Head of caudate nucleus (tissue), 42 donors: ENCODE measurements around the gene UBIAD1.
"Not testable (repeated sequence)": the region's sequence is repeated elsewhere in the genome, so short reads cannot be mapped to it uniquely, and the experiment has no call there.

Experiments
- DNase-seq, 42 donors: peaks; one replicate each; pipeline versions ENCODE4 v3.0.0 to v3.0.0-alpha.2; 2020 to 2021; ENCODE audit warnings: mixed read lengths in 7 of 42
- intact Hi-C: fragments of 100-400 bp; cut with DNase I; formaldehyde crosslinking; loops from one replicate; pipeline ENCODE4 v1.15.0; 2022

Gene UBIAD1

DNA sequence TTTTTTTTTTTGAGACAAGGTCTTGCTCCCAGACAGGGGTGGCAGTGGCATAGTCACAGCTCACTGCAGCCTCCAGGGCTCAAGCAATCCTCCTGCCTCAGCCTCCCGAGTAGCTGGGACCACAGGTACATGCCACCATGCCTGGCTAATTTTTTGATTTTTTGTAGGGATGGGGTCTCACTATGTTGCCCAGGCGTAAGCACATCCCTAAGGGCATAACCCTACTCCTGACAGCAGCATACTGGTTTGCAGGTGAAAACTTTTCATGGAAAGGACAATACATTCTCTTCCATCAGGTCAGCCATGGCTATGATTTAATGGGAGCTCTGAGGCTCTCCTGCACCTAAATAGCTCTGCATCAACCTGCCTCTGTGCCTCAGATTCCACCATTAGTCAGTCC is 29.4 kb downstream of the UBIAD1 start:
- intact Hi-C loops = no loop called here
- DNase-seq = no peak

DNA sequence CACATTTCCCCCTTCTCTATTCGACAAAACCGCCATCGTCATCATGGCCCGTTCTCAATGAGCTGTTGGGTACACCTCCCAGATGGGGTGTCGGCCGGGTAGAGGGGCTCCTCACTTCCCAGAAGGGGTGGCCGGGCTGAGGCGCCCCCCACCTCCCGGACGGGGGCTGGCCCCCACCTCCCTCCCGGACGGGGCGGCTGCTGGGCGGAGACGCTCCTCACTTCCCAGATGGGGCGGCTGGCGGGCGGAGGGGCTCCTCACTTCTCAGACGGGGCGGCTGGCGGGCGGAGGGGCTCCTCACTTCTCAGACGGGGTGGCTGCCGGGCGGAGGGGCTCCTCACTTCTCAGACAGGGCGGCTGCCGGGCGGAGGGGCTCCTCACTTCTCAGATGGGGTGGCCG is 32.5 kb downstream of the UBIAD1 start:
- intact Hi-C loops, DNase-seq: not testable (repeated sequence)

DNA sequence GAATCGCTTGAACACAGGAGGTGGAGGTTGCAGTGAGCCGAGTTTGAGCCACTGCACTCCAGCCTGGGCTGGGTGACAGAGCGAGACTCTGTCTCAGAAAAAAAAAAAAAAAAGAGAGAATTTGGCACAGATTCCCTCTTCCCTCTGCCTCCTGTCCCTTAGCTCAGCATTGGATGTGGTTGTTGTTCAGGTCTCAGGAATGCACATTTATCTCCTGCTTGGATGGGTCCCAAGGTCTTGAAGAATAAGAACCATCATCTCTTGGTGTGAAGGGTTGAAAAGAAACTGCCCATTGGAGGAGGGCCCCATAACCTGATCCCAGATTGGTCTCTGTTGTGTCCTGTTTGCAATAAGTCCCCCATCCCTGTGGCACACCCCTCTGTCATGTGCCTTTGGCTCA is 34.9 kb downstream of the UBIAD1 start:
- intact Hi-C loops = no loop called here
- no peak for DNase-seq

DNA sequence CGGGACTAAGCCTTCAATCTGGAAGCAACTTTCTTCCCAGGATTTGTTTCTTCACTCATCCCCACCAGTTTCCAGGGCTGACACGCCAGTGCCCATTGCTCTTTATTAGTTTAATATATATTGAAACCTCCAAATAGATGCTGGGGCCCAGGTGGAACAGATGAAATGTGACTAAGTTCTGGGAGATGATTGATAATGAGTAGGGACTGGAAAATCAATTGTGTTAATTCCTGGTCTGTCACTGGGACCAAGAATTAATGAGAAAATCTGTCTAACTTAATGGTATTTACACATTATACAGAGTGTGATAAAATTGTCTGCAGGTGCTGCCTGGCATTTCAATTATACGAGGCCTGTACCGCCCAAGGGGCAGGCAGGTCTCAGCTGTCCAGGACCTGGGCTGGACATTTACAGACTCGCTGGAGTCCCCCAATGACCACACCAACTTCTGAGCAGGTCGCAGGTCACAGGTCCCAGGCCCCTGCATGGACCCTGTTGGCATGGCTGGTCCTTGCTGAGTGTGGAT is 35.8 kb downstream of the UBIAD1 start:
- no peak for DNase-seq
- intact Hi-C loops = no loop called here

DNA sequence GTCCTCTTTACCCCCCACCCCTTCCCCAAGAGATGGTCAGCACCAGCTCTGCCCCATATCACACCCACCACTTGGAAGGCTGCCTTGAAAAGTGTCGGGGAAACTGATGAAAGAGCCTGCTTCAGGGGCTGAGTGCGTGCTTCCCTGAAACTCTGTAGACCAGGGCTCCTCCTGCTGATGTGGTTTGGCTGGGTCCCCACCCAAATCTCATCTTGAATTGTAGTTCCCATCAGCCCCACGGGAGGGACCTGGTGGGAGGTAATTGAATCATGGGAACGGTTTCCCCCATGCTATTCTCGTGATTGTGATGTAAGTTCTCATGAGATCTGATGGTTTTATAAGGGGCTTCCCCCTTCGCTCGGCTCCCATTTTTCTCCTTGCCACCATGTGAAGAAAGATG is 36.4 kb downstream of the UBIAD1 start:
- intact Hi-C loops = no loop called here
- no peak for DNase-seq

DNA sequence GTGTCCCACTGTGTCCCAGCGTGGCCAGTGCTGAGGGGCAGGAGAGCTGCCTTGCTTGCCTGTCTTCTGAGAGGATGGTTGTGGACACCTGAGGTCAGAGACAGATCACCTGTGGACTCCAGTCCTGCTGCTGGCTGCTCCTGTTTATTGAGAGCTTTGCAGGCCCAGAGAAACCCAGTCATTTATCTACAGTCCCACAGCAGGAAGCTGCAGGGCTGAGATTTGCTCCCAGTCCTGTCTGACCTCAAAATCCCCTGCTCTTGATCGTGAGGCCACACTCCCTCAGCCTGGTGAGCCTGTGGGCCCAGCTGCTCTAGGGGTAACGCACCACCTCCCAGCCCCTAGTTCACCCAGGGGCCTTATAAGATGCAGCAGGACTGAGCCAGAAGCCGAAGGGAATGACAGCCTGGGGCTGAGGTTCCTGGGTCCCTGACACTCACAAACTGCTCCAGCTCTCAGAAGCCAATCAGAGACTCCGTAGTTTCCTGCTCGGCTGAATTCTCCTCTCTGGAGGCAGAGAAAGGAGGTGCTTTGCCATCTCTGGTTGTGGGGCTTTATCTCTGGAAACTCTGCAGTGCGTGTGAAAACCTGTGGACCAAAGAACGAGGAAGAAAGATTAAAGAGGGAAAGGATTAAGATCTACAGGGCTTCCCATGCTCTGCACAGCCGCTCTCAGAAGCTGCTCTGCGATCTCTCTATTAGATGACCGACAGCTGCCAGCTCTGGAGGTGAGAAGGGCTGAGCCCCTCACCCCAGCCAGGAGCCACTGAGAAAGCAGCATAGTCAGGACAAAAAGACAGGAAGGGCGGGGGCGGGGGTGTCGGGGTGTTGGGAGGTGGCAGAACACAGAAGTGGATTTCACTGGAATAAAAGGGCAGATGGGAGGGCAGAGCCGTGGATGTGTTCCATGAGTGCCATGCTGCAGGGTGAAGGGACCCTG is 39.1 kb downstream of the UBIAD1 start:
- DNase-seq = peak in 1 of 42 donors; percentile 35
- intact Hi-C loops = no loop called here

DNA sequence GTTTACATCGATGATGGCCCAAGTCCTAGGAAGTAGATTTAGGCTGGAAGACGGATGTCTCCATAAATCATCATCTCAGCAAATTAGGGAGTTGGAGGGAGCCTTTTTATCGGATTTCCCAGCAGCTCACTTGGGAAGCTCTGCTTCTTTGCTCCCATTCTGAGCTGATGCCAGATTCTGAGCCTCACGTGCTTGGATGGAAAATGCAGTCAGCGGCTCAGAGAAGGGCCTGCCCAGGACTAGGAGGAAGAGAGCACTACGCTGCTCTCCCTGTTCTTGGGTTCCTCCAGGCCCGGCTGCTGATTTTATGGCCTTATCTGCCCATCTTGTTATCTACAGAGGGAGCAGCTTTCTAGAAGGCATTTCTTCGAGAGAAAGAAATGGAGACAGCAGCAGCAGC is 42.0 kb downstream of the UBIAD1 start:
- peak in 14 of 42 donors; percentile 17 to 57 (median 34) for DNase-seq
- intact Hi-C loops = no loop called here

DNA sequence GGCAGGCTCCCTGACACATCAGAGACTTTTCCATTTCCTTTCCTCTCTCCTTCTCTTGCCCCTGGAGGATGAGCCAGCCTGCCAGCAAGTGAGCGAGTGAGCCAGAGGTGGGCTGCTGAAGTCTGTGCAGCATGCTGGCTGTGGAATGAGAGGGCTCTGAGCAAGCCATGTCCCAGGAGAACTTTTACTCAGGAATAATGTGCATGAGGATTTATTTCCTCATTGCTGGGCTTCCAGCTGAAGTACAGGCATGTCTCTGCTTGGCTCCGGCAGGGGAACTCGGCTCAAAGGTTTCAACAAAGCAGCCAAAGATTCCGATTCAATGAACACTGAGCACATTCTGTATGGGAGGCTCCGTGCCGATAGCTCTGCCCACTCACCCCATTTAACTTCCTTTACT is 43.7 kb downstream of the UBIAD1 start:
- intact Hi-C loops = no loop called here
- peak in 27 of 42 donors; percentile 11 to 68 (median 42) for DNase-seq

DNA sequence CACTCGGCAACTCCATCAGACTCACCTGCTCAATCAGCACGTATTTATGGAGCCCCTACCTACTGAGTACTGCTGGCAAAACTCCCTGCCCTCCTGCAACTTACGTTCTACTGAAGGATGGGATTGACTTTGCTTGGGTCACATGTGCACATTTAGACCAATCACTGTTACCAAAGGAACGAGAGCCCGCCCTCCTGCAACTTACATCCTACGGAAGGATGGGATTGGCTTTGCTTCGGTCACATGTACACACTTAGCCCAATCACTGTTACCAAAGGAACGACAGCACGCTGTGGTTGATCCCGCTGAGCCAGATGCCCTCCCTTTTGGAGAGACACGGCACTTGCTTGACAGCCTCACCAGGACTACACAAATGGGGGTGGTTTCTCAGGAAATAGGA is 46.0 kb downstream of the UBIAD1 start:
- no peak for DNase-seq
- intact Hi-C loops = no loop called here

DNA sequence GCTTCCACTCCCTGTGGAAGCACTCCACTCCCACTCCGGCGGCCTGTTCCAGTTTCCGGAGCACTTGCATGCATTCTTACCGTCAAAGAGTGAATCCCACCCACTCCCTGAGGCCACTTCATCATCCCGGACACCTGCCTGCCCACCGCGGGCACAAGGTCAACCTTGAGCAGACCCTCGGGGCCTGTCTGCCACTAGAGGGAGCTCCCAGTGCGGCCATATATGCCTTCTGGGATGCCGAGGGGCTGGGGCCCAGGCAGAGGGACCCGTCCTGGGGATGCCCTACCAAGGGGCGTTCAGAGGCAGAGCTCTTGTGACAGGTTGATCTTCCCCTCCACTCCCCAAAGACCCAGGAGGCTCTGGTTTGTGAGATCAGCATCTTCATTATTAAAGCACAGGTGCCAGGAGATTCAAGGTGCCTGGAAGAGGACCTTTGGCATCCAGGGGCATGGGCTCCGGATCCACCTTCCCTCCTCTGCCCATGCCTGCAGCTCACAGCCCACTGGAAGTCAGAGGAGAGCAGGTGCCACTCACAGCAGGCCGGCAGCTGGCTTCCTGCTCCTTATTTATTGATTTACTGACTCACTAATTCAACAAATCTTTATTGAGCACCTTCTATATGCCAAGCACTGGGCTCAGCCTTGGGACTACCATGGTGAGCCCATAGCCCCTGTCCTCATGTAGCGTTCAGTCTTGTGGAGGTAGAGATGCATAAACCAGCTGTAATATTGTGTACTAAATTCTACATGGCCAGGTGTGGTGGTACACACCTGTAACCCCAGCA is 47.3 kb downstream of the UBIAD1 start:
- intact Hi-C loops = no loop called here
- DNase-seq = peak in 32 of 42 donors; percentile 20 to 68 (median 41)

DNA sequence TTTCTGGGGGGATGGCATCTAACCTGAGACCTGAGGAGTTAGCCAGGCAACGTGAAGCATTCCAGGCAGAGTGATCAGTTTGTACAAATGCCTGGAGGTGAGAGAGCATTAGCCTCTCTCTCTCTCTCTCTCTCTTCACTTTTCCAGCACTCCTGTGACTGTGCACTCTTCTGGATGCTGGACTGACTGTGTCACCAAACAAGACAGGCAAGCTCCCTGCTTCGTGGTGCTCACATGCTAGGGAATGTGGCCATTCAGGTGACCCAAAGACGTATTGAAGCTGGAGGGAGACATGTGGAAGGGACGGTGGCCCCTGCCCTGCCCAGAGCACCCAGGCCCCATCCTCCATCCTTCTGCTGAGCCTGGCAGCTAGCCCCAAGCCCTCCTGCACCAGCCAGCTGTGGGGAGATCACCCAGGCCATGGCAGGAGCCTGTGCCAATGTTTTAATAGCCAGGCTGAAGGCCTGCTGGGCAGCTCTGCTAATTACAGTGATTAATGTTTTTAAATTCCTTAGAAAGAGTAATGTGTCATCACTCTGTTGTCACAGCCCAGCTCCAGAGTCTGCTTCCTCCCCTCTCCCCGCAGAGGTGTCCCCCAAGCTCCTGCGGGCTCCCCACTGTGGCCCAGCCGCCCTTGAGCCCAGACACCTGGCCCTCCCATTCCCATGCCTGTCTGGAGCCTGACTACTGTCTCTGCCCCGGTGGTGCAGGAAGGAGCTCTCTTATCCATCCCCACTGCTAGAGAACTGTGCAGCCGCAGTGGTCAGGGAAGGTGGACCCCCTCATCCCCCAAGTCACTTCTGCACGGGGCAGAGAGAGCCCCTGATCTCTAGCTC is 48.9 kb downstream of the UBIAD1 start:
- DNase-seq = no peak
- intact Hi-C loops = no loop called here

DNA sequence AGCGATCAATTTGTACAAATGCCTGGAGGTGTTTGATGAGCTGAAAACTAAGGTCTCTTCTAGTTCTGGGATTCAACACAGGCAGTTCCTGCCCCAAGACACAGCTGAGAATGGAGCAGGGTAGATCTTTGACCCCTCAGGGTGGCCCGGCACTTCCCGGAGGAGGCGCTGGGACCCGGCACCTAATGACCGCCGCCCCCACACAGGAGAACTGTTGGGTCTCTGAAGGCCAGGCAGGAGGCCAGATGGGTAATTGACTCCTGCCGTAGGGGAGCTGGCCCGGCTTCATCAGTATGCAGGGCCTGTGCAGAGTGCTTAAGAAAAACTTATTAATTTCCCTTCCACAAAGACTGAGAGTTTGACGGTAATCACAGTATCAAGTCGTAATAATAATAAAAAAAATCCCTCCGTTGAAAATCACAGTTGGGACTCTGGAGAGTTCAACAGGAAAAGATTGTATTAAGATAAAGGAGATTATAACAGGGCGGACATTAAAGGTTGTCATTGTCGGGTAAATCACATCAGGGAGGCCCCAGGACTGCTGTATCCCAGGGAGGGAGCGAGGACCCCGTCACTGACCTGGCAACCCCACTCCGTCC is 51.7 kb downstream of the UBIAD1 start:
- intact Hi-C loops = no loop called here
- DNase-seq = no peak

DNA sequence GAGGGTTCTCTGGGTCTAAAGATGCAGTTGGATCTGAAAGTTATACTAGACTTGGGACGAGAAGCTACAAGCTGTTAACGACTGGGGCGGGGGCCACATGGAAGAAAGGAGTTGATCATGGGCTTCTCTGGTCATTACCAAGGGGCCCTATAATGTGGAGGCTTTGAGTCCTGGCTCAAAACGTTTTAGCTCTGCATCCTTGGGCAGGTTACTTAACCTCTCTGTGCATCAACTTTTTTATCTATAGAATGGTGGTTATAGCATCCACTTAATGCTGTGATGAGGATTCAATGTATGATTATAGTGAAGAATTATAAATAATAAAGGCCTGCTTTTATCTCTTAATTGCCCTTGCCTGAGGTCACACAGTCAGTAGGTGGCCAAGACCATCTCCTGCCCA is 53.1 kb downstream of the UBIAD1 start:
- DNase-seq = no peak
- intact Hi-C loops = no loop called here

DNA sequence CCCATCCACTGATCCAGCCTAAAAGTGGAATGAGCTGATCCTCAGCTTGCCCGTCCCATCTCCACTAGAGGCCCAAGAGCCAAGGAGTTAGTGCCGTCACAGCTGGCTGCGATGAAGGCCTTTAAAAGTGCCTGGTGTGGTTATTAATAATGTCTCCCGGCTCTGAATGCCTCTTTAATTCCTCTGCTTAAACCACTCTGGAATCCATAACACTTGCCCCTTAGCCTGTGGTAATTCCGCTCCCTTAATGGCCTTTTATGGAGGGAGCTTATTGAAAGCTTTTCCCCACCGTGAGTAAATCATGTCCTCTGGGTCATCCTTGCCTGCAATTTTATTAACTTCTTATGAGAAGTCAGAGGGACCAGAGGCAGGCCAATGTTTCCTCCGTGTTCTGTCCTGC is 55.4 kb downstream of the UBIAD1 start:
- intact Hi-C loops = no loop called here
- DNase-seq = no peak

DNA sequence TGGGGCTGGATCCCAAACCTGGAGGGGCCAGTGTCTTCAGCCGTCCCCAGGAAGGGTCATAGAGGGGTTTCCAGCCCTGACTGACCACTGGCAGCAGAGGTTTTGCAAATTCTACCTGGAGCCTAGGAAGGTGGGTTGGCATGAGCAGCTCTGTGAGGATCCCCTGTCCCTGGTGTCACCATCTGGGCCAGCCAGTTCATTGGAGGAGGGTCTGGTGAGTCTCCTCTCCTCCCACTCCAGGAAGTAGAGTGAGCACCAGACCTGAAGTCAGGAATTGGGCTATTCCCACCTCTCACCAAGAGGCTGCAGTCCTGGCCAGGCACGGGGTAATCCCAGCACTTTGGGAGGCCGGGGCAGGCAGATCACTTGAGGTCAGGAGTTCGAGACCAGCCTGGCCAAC is 57.4 kb downstream of the UBIAD1 start:
- no peak for DNase-seq
- intact Hi-C loops = no loop called here

DNA sequence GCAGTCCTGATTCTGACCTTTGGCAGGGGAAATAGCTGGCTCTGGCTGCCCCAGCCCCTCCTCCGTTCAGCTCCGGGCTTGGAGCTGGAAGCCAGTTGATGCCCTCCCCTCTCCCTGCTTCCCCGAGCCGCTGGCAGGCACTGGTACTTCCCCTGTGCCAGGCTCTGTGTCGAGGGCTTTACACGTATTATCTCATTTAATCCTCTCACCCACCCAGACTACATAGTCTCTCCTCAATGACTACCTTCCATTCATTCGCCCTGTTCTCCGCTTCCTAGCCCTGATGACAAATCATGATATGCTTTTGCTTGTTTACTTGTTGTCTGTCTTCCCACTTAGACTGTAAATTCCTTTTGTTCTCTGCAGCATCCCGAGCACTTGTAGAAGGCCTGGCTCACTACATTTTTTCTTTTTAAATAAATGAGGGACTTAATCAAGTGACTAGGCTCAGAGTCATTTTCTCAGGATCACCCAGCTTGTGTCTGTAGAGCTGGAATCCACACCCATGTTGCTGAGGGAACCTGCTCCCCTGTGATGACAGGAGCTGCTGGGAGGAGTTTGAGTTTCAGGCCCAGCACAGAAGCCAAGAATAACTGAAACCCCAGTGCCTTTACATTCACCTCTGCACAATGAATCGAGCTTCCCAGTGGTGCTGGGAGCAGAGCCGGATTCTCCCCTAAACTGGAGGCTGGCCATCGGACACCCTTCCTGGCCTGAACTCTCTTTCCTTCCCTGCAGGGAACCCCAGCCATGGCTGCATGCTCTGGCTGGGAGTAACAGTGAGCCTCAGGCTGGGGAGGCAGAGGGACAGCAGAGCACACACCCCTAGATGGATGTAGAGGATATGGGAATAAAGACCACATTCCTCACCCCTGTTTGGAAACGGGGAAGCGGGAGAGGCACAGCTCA is 58.3 kb downstream of the UBIAD1 start:
- intact Hi-C loops = no loop called here
- DNase-seq = peak in 30 of 42 donors; percentile 20 to 87 (median 52)

DNA sequence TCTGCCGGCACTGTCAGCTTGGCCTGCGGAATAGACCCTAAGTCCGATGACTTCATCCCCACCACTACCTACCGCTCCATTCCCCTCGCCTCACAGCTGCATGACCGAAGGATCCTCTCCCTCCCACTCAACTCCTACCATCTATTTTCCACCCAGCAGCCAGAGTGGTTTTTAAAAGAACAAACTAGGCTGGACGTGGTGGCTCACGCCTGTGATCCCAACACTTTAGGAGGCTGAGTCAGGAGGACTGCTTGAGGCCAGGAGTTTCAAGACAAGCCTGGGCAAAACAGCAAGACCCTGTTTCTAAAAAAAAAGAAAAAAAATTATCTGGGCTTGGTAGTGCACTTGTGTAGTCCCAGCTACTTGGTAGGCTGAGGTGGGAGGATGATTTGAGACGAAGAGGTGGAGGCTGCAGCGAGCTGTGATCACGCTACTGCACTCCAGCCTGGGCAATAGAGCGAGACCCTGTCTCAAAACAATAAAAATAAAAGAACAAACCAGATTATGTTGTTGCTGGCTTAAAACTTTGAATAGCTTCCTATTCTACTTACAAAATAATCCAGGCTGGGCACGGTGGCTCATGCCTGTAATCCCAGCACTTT is 59.0 kb downstream of the UBIAD1 start:
- intact Hi-C loops = no loop called here
- no peak for DNase-seq
